UCSD-AML1 (cell line): ENCODE measurements around the gene SHANK3.

ENCODE experiments used
- DNase-seq: peaks from one replicate; lab custom pipeline; 2025; ENCODE audit not compliant: unreplicated experiment; lab: John Stamatoyannopoulos, UW

The SHANK3 gene

GRCh38 chr22:50698546-50698945 lies 25.9 kb downstream of the SHANK3 start:
- no peak for DNase-seq

GRCh38 chr22:50699001-50699755 lies 26.6 kb downstream of the SHANK3 start:
- DNase-seq, result no peak

- DNase-seq, result no peak
These were observed 27.2 kb downstream of the SHANK3 start for GRCh38 chr22:50699756-50700386.

- DNase-seq, result no peak
These were observed 27.9 kb downstream of the SHANK3 start for GRCh38 chr22:50700387-50701075.

GRCh38 chr22:50701076-50701419 lies 28.4 kb downstream of the SHANK3 start:
- no peak for DNase-seq

- no peak for DNase-seq
These were observed 29.0 kb downstream of the SHANK3 start for GRCh38 chr22:50701428-50702154.

- no peak for DNase-seq
These were observed 29.6 kb downstream of the SHANK3 start for GRCh38 chr22:50702261-50702671.

GRCh38 chr22:50702821-50703725 lies 30.4 kb downstream of the SHANK3 start:
- no peak for DNase-seq

- DNase-seq, result no peak
These were observed 31.3 kb downstream of the SHANK3 start for GRCh38 chr22:50703726-50704509.

GRCh38 chr22:50704510-50705218 lies 32.0 kb downstream of the SHANK3 start:
- DNase-seq, result no peak

GRCh38 chr22:50705219-50705691 lies 32.6 kb downstream of the SHANK3 start:
- no peak for DNase-seq

GRCh38 chr22:50705851-50706351 lies 33.3 kb downstream of the SHANK3 start:
- no peak for DNase-seq

- DNase-seq, result no peak
These were observed 34.0 kb downstream of the SHANK3 start for GRCh38 chr22:50706481-50707125.

GRCh38 chr22:50708474-50708873 lies 35.9 kb downstream of the SHANK3 start:
- no peak for DNase-seq

- DNase-seq, result no peak
These were observed 36.4 kb downstream of the SHANK3 start for GRCh38 chr22:50708996-50709395.

- no peak for DNase-seq
These were observed 37.6 kb downstream of the SHANK3 start for GRCh38 chr22:50710221-50710620.

- DNase-seq, result no peak
These were observed 38.3 kb downstream of the SHANK3 start for GRCh38 chr22:50710886-50711285.
